Natural killer cell treated with Interleukin-12 subunit alpha and Interleukin-12 subunit beta and Interleukin-15 and Interleukin-18, amount 100 ng/mL, for 72 hours (primary cell): ENCODE data around the gene H6PD. TPM values are rescaled to one million over a fixed set of nuclear protein-coding genes. Genes with fewer than 3 reads are reported as not detected.

ENCODE experiments used
- ATAC-seq, 2 donors: fragments of 150-1000 bp; cut with Tn5 transposase in 1 of 2; sonication (Bioruptor Pico), chemical (Tn5 transposase) in 1 of 2; 2 replicates each; pipeline ENCODE4 v1.10.0; 2021
- DNase-seq: peaks from one replicate; pipeline ENCODE4 v3.0.0; 2022; ENCODE audit warnings: low spot score
- H3K27ac Mint-ChIP-seq, 2 donors: 1 replicate in 1 of 2; 2 replicates in 1 of 2; pipeline ENCODE4 v1.8.0; 2022; ENCODE audit warnings: mixed read lengths in 2 of 2, mild to moderate bottlenecking in 1 of 2, moderate library complexity in 1 of 2
- H3K27me3 Mint-ChIP-seq, 2 donors: 1 replicate in 1 of 2; 2 replicates in 1 of 2; pipeline ENCODE4 v1.8.0; 2022; ENCODE audit warnings: mixed read lengths in 2 of 2
- H3K36me3 Mint-ChIP-seq: one replicate; pipeline ENCODE4 v1.8.0; 2022; ENCODE audit warnings: mixed read lengths
- H3K4me1 Mint-ChIP-seq, 2 donors: 1 replicate in 1 of 2; 2 replicates in 1 of 2; pipeline ENCODE4 v1.8.0; 2022; ENCODE audit warnings: low read depth in 2 of 2, mixed read lengths in 2 of 2, mild to moderate bottlenecking in 1 of 2
- H3K4me3 Mint-ChIP-seq: one replicate; pipeline ENCODE4 v1.8.0; 2022; ENCODE audit warnings: mixed read lengths
- H3K9me3 Mint-ChIP-seq: 2 replicates; pipeline ENCODE4 v1.8.0; 2022; ENCODE audit warnings: mixed read lengths
- total RNA-seq, 2 donors: library from RNA; stranded (reverse); gene quantifications; one replicate each; pipeline ENCODE4 v1.2.3, GENCODE V29; 2022

The H6PD gene
- total RNA-seq, 2 donors from 2014 or later = 14.1 to 15.1 TPM

- Mint-ChIP-seq H3K27ac (no peak overlapping the region), H3K36me3 (peaks cover 11% of the 10 kb centered on the region), H3K27me3 (no peaks in the 10 kb centered on the region), H3K9me3 (peaks cover 4% of the 10 kb centered on the region), H3K4me3 (no peak overlapping the region), H3K4me1 (peaks cover 14 to 22% of the 10 kb centered on the region in 2 donors)
- peak; percentile 75 for DNase-seq
- no peak for ATAC-seq
These were observed 54.5 kb downstream of the H6PD start for GRCh38 chr1:9289090-9289534.

GRCh38 chr1:9289711-9290485 lies 55.3 kb downstream of the H6PD start:
- H3K27me3 Mint-ChIP-seq = no peaks in the 10 kb centered on the region
- H3K4me3 Mint-ChIP-seq = no peak overlapping the region
- peaks cover 11% of the 10 kb centered on the region for H3K36me3 Mint-ChIP-seq
- DNase-seq (no peak), ATAC-seq (peak; percentile 12 to 38)
- peaks cover 9 to 16% of the 10 kb centered on the region in 2 donors for H3K4me1 Mint-ChIP-seq
- H3K9me3 Mint-ChIP-seq = peaks cover 4% of the 10 kb centered on the region
- no peak overlapping the region for H3K27ac Mint-ChIP-seq

DNA sequence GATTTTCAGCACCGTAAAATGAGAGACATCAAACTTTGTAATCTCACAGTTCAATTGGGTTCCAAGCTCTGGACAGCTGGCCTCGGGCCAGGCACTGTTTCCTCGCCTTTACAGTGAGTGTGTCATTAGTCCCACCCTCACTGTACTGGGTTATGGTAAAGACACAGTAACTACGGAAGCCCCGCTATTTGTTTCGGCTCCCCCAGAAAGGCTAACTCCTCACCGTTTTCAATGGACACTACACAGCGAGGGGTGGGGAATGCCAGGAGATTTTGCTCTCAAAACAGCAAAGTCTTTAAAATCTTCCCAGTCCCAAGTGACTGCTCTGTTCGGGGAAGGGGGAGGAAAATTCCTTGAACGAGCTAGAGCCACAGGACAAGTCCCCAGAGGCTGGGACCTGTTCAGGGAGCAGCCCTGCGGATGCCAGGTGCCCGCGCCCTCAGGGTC lies 57.4 kb downstream of the H6PD start:
- Mint-ChIP-seq H3K27ac (no peak overlapping the region), H3K36me3 (peaks cover 6% of the 10 kb centered on the region), H3K4me3 (peak overlapping the region; percentile 25), H3K9me3 (peaks cover 4% of the 10 kb centered on the region), H3K27me3 (peaks cover 4 to 5% of the 10 kb centered on the region in 2 donors), H3K4me1 (peaks cover 5 to 7% of the 10 kb centered on the region in 2 donors)
- no peak for ATAC-seq
- no peak for DNase-seq

- peak within 1 kb of the TSS; percentile 25 for H3K4me3 Mint-ChIP-seq
- H3K27ac Mint-ChIP-seq = no peak within 1 kb of the TSS
- ATAC-seq (peak; percentile 71 to 80), DNase-seq (no peak)
- peaks cover 5 to 8% of the 10 kb centered on the region in 2 donors for H3K27me3 Mint-ChIP-seq
- H3K4me1 Mint-ChIP-seq = peaks cover 5 to 7% of the 10 kb centered on the region in 2 donors
- peaks cover 4% of the 10 kb centered on the region for H3K9me3 Mint-ChIP-seq
- H3K36me3 Mint-ChIP-seq = peaks cover 6% of the 10 kb centered on the region
These were observed 58.0 kb downstream of the H6PD start, which contains the start of gene SPSB1 for GRCh38 chr1:9292361-9293240. Gene SPSB1 (plus strand): TSS chr1:9292894. CDS start chr1:9355892, 62,998 bp downstream.

DNA sequence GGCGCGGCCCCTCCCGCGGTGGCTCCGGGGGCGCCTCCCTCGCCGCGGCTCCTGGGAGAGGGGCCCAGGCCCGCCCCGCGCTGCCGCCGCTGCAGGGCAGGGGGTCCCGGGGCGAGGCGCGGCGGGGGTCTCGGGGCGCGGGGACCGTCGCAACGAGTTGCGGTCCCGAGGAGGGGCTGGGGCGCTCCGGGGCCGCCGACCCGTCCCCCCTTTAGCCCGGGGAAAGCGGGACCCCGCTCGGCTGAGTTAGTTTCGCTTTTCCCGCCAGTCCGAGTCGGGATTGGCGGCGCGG lies 58.6 kb downstream of the H6PD start:
- DNase-seq (no peak), ATAC-seq (no peak)
- no peak overlapping the region for H3K27ac Mint-ChIP-seq
- peaks cover 6% of the 10 kb centered on the region for H3K36me3 Mint-ChIP-seq
- no peak overlapping the region for H3K4me3 Mint-ChIP-seq
- peaks cover 5 to 10% of the 10 kb centered on the region in 2 donors for H3K27me3 Mint-ChIP-seq
- peaks cover 5 to 7% of the 10 kb centered on the region in 2 donors for H3K4me1 Mint-ChIP-seq
- peaks cover 4% of the 10 kb centered on the region for H3K9me3 Mint-ChIP-seq

GRCh38 chr1:9293533-9294404 lies 59.2 kb downstream of the H6PD start:
- Mint-ChIP-seq H3K4me3 (no peak overlapping the region), H3K36me3 (peaks cover 5% of the 10 kb centered on the region), H3K4me1 (peaks cover 5 to 7% of the 10 kb centered on the region in 2 donors), H3K27ac (no peak overlapping the region), H3K9me3 (peaks cover 4% of the 10 kb centered on the region), H3K27me3 (peaks cover 5 to 10% of the 10 kb centered on the region in 2 donors)
- DNase-seq (no peak), ATAC-seq (peak; percentile 34 to 40)

DNA sequence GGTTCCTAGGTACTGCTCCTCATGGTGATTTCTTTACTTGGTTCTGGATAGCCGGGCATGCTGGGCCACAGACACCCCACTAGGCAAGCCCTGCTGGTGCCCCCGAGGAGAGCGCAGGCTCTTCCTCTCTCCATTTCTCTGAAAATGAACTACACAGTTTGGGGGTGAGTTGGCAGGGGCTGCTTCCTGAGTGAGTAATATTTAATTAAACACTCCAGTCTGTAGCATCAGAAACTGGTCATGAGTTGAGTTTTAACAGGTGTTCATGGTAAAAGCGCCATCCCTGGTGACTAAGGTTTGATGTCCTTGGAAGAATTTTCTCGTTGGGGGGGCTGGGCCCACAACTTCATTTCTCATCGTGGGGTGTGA lies 59.8 kb downstream of the H6PD start:
- Mint-ChIP-seq H3K4me3 (no peak overlapping the region), H3K27me3 (peaks cover 5 to 10% of the 10 kb centered on the region in 2 donors), H3K4me1 (peaks cover 3 to 7% of the 10 kb centered on the region in 2 donors), H3K9me3 (no peaks in the 10 kb centered on the region), H3K36me3 (no peaks in the 10 kb centered on the region), H3K27ac (no peak overlapping the region)
- DNase-seq = no peak
- ATAC-seq = peak in 1 of 2 donors; percentile 39

DNA sequence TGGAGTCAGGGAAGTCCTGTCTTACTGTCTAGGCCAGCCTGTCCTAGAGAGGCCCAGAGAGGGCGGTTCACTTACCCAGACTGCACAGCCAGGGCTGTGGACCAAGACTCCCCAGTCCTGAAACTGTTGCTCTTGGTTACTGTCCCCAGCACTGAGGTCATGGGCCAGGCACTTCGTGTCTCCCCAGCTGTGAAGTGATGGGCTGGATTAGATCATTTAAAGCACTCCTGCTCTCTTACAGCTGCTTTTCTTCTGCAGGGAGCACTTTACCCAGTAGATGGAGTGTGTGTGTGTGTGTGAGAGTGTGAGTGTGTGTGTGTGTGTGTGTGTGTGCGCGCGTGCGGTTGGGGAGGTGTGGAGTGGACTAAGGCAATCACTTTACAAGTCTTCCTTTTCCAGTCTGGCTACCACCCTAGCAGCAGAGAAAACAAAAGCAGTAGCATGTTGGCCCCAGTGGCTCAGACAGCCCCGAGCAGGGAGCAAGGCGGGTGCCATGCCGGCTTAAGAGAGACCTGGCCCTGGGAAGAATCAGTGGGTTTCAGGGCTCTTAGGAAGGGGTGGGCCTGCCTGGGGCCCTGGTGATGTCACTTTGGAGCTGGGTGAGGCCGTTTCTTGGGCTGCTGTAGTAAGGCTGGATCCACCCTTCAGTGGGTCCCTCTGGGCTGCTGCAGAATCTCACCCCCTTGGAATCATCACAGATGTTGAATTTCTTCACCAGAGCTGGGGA lies 60.5 kb downstream of the H6PD start:
- no peak overlapping the region for H3K27ac Mint-ChIP-seq
- DNase-seq = no peak
- H3K27me3 Mint-ChIP-seq = peaks cover 5 to 10% of the 10 kb centered on the region in 2 donors
- ATAC-seq = peak in 1 of 2 donors; percentile 19
- no peaks in the 10 kb centered on the region for H3K9me3 Mint-ChIP-seq
- H3K4me3 Mint-ChIP-seq = no peak overlapping the region
- no peaks in the 10 kb centered on the region for H3K36me3 Mint-ChIP-seq
- peaks cover 0 to 4% of the 10 kb centered on the region in 2 donors for H3K4me1 Mint-ChIP-seq

DNA sequence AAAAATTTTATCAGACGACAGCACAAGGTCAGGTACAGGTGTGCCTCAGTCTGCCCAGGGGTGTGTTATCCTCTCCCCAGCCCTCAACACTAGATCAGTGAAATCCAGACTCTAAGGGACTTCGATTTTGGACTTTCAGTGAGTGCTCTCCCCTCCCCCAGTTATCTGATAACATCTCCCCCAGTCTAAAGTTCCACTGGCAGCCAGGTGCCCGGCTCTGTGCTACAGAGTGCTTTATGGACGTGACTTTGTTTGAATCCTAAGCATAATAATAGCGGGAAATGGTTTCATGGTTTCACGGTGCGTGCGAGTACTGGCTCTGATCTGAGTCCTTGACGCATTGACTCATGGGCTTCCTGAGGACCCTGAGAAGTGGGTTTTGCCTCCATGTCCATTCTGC lies 61.3 kb downstream of the H6PD start:
- Mint-ChIP-seq H3K27me3 (peaks cover 5 to 10% of the 10 kb centered on the region in 2 donors), H3K4me1 (peaks cover 6 to 12% of the 10 kb centered on the region in 2 donors), H3K9me3 (no peaks in the 10 kb centered on the region), H3K4me3 (no peak overlapping the region), H3K27ac (no peak overlapping the region), H3K36me3 (no peaks in the 10 kb centered on the region)
- no peak for ATAC-seq
- no peak for DNase-seq

GRCh38 chr1:9296850-9297249 lies 62.3 kb downstream of the H6PD start:
- no peak overlapping the region for H3K4me3 Mint-ChIP-seq
- no peaks in the 10 kb centered on the region for H3K36me3 Mint-ChIP-seq
- ATAC-seq (no peak), DNase-seq (no peak)
- no peaks in the 10 kb centered on the region for H3K9me3 Mint-ChIP-seq
- H3K27ac Mint-ChIP-seq = no peak overlapping the region
- H3K27me3 Mint-ChIP-seq = peaks cover 5 to 10% of the 10 kb centered on the region in 2 donors
- peaks cover 6 to 13% of the 10 kb centered on the region in 2 donors for H3K4me1 Mint-ChIP-seq

DNA sequence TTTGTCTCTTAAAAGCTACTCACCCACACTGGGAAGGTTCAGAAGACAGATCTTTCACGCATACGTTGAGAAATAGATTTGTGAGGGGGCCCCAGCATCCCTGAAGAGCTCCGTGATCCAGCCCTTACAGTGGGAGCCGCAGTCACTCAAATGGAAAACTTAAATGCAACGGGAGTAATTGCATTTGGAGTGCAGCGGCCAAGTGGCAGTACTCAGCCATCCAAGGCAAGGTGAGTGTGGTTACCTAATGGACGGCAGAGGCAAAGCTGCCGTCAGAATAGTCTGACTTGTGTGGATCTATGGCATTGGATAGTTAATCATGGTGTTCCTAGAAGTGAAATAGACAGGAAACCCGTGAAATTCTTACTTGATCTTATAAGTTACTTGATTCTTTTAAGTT lies 63.3 kb downstream of the H6PD start:
- no peaks in the 10 kb centered on the region for H3K9me3 Mint-ChIP-seq
- peaks cover 5 to 10% of the 10 kb centered on the region in 2 donors for H3K27me3 Mint-ChIP-seq
- H3K36me3 Mint-ChIP-seq = no peaks in the 10 kb centered on the region
- H3K4me1 Mint-ChIP-seq = peaks cover 6 to 13% of the 10 kb centered on the region in 2 donors
- ATAC-seq (no peak), DNase-seq (no peak)
- no peak overlapping the region for H3K4me3 Mint-ChIP-seq
- no peak overlapping the region for H3K27ac Mint-ChIP-seq

- DNase-seq (no peak), ATAC-seq (no peak)
- Mint-ChIP-seq H3K27me3 (peaks cover 5 to 10% of the 10 kb centered on the region in 2 donors), H3K4me3 (no peak overlapping the region), H3K9me3 (no peaks in the 10 kb centered on the region), H3K27ac (no peak overlapping the region), H3K36me3 (no peaks in the 10 kb centered on the region), H3K4me1 (peaks cover 6 to 13% of the 10 kb centered on the region in 2 donors)
These were observed 63.7 kb downstream of the H6PD start for GRCh38 chr1:9298282-9298681.
